ENCODE results near the gene APIP.

GRCh38 chr11:34840736-34841386, 75.3 kb downstream of the APIP start:
- TF ChIP-seq, protein P1, sequence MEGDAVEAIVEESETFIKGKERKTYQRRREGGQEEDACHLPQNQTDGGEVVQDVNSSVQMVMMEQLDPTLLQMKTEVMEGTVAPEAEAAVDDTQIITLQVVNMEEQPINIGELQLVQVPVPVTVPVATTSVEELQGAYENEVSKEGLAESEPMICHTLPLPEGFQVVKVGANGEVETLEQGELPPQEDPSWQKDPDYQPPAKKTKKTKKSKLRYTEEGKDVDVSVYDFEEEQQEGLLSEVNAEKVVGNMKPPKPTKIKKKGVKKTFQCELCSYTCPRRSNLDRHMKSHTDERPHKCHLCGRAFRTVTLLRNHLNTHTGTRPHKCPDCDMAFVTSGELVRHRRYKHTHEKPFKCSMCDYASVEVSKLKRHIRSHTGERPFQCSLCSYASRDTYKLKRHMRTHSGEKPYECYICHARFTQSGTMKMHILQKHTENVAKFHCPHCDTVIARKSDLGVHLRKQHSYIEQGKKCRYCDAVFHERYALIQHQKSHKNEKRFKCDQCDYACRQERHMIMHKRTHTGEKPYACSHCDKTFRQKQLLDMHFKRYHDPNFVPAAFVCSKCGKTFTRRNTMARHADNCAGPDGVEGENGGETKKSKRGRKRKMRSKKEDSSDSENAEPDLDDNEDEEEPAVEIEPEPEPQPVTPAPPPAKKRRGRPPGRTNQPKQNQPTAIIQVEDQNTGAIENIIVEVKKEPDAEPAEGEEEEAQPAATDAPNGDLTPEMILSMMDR (IDR thresholded peaks at IDR 0.05 in 8 of 11, conservative IDR thresholded peaks at IDR 0.05 in 3 of 11): peak in 8 of 11 experiments; percentile 27 to 67 (median 53)
- TF ChIP-seq POLR2A (IDR thresholded peaks at IDR 0.05): no peak
